ENCODE measurements around the gene HSD3B1. TPM values are rescaled to one million over a fixed set of nuclear protein-coding genes. Genes with fewer than 3 reads are reported as not detected.

Gene HSD3B1
- total RNA-seq, 1 experiment from 2014 or later: not detected

DNA sequence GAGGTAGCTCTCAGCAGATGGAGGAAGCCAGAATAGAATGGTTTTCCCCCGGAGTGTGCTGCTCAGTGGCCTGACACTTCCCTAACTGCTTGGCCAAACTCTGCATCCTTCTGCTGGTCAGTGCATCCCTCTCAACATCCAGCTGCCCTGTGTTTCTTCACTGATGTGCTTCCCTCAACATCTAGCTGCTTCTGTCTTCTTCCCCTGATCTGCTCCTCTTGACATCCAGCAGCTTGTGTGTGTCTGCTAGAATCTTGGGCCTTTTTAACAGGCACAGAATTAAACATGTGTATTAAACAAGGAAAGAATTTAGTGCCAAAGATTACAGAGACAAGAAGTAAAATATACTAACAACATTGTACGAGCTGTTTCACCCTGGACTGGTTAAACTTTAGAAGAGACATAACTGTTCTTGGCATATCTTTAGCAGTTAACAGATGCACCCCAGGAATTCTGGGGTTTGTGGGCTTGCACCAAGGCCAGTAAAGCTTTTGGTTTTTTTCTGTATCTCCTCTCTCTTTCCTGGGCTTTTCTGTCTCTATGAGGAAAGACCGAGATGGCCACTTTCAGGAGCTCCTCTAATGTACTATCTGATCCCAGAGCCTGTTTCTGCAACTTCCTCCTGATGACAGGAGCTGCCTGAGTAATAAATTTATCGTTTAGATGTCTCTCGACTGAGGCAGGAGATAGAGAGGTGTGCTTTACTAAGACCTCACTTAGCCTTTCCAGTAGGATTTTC lies 34.8 kb upstream of the HSD3B1 start:
- BruUV-seq (replicated peaks): no TSS peak
- in situ Hi-C loops (cut with HindIII; ENCODE audit: low pct_unique_long_range_greater_than_20kb, low sequenced_read_pairs): no loop called here

DNA sequence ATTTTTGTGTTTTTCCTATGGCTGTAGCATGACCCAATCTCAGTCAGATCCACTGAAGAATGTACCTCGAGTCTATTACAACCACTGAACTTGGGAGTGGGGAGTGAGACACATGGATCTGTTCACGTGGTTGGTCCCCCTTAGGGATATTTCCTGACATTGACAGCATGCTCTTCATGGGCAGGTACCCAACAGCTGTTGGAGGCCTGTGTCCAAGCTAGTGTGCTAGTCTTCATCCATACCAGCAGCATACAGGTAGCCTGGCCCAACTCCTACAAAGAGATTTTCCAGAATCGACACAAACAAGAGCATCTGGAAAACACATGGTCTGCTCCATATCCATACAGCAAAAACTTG lies 34.2 kb upstream of the HSD3B1 start:
- BruUV-seq (replicated peaks): no TSS peak
- in situ Hi-C loops (cut with HindIII; ENCODE audit: low pct_unique_long_range_greater_than_20kb, low sequenced_read_pairs): no loop called here
- CTCF ChIA-PET: no interaction called here

More for the DNA sequence above, 34.8 kb upstream of the HSD3B1 start:
- ChIA-PET CTCF (no interaction called here), POLR2A (no interaction called here)
- intact Hi-C loops (cut with micrococcal nuclease; ENCODE audit: unreplicated experiment): no loop called here
- Histone ChIP-seq H3K27me3 (ENCODE audit: control insufficient read depth, insufficient read depth, low read length) (peaks cover 5% of the 10 kb centered on the region; the same call in 1 of the 2 replicates), H3K9me3 (ENCODE audit: control insufficient read depth, insufficient read depth, low read depth, low read length) (no peaks in the 10 kb centered on the region), H3K27ac (ENCODE audit: low read length) (no peak overlapping the region), H3K36me3 (ENCODE audit: control insufficient read depth, insufficient read depth, low read length) (no peaks in the 10 kb centered on the region), H3K4me1 (ENCODE audit: control insufficient read depth, insufficient read depth, low read length) (no peaks in the 10 kb centered on the region), H3K4me3 (ENCODE audit: low read depth in 2 of 2, low read length in 2 of 2) (no peak overlapping the region)
- TF ChIP-seq, protein P1, sequence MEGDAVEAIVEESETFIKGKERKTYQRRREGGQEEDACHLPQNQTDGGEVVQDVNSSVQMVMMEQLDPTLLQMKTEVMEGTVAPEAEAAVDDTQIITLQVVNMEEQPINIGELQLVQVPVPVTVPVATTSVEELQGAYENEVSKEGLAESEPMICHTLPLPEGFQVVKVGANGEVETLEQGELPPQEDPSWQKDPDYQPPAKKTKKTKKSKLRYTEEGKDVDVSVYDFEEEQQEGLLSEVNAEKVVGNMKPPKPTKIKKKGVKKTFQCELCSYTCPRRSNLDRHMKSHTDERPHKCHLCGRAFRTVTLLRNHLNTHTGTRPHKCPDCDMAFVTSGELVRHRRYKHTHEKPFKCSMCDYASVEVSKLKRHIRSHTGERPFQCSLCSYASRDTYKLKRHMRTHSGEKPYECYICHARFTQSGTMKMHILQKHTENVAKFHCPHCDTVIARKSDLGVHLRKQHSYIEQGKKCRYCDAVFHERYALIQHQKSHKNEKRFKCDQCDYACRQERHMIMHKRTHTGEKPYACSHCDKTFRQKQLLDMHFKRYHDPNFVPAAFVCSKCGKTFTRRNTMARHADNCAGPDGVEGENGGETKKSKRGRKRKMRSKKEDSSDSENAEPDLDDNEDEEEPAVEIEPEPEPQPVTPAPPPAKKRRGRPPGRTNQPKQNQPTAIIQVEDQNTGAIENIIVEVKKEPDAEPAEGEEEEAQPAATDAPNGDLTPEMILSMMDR (IDR thresholded peaks at IDR 0.05): no peak
- TF ChIP-seq POLR2AphosphoS5 (IDR thresholded peaks at IDR 0.05; ENCODE audit: low read depth, low read length) (no peak), SIN3A (IDR thresholded peaks at IDR 0.05; ENCODE audit: borderline replicate concordance, insufficient read depth, low read depth, low read length) (no peak), TCF7L2 (IDR thresholded peaks at IDR 0.05; ENCODE audit: low read depth, low read length) (no peak)
- TF ChIP-seq, protein P2, sequence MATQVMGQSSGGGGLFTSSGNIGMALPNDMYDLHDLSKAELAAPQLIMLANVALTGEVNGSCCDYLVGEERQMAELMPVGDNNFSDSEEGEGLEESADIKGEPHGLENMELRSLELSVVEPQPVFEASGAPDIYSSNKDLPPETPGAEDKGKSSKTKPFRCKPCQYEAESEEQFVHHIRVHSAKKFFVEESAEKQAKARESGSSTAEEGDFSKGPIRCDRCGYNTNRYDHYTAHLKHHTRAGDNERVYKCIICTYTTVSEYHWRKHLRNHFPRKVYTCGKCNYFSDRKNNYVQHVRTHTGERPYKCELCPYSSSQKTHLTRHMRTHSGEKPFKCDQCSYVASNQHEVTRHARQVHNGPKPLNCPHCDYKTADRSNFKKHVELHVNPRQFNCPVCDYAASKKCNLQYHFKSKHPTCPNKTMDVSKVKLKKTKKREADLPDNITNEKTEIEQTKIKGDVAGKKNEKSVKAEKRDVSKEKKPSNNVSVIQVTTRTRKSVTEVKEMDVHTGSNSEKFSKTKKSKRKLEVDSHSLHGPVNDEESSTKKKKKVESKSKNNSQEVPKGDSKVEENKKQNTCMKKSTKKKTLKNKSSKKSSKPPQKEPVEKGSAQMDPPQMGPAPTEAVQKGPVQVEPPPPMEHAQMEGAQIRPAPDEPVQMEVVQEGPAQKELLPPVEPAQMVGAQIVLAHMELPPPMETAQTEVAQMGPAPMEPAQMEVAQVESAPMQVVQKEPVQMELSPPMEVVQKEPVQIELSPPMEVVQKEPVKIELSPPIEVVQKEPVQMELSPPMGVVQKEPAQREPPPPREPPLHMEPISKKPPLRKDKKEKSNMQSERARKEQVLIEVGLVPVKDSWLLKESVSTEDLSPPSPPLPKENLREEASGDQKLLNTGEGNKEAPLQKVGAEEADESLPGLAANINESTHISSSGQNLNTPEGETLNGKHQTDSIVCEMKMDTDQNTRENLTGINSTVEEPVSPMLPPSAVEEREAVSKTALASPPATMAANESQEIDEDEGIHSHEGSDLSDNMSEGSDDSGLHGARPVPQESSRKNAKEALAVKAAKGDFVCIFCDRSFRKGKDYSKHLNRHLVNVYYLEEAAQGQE (IDR thresholded peaks at IDR 0.05; ENCODE audit: insufficient read depth in 1 of 2, low read depth in 2 of 2, low read length in 1 of 2): no peak
- ATAC-seq: no peak
- DNase-seq (ENCODE audit: low read depth, low spot score): no peak

More for the DNA sequence above, 34.2 kb upstream of the HSD3B1 start:
- TF ChIP-seq POLR2AphosphoS5 (IDR thresholded peaks at IDR 0.05; ENCODE audit: low read depth, low read length) (no peak), SIN3A (IDR thresholded peaks at IDR 0.05; ENCODE audit: borderline replicate concordance, insufficient read depth, low read depth, low read length) (no peak), TCF7L2 (IDR thresholded peaks at IDR 0.05; ENCODE audit: low read depth, low read length) (no peak)
- TF ChIP-seq, protein P2 (IDR thresholded peaks at IDR 0.05; ENCODE audit: insufficient read depth in 1 of 2, low read depth in 2 of 2, low read length in 1 of 2): no peak
- TF ChIP-seq, protein P1 (IDR thresholded peaks at IDR 0.05): no peak
- no peak overlapping the region for H3K27ac ChIP-seq (ENCODE audit: low read length)
- intact Hi-C loops (cut with micrococcal nuclease; ENCODE audit: unreplicated experiment): no loop called here
- POLR2A ChIA-PET: no interaction called here
- H3K4me3 ChIP-seq (ENCODE audit: low read depth in 2 of 2, low read length in 2 of 2): no peak overlapping the region
- H3K9me3 ChIP-seq (ENCODE audit: control insufficient read depth, insufficient read depth, low read depth, low read length): no peaks in the 10 kb centered on the region
- ATAC-seq (no peak), DNase-seq (ENCODE audit: low read depth, low spot score) (no peak)
- no peaks in the 10 kb centered on the region for H3K4me1 ChIP-seq (ENCODE audit: control insufficient read depth, insufficient read depth, low read length)
- H3K36me3 ChIP-seq (ENCODE audit: control insufficient read depth, insufficient read depth, low read length): no peaks in the 10 kb centered on the region
- H3K27me3 ChIP-seq (ENCODE audit: control insufficient read depth, insufficient read depth, low read length): peaks cover 5% of the 10 kb centered on the region; the same call in 1 of the 2 replicates
